IPS-18c (cell line): Measurements from ENCODE around the gene ZMYND10.

Source experiments
- H3K4me3 ChIP-seq: 2 replicates; pipeline ENCODE4 v1.7.0; 2013; ENCODE audit warnings: low read depth, mild to moderate bottlenecking, low read length, moderate library complexity; ENCODE audit not compliant: insufficient read depth
- H3K9me3 ChIP-seq: one replicate; pipeline ENCODE4 v1.6.1; 2013; ENCODE audit warnings: mild to moderate bottlenecking, low read length, moderate library complexity; ENCODE audit not compliant: control insufficient read depth, insufficient read depth

ZMYND10 gene

DNA sequence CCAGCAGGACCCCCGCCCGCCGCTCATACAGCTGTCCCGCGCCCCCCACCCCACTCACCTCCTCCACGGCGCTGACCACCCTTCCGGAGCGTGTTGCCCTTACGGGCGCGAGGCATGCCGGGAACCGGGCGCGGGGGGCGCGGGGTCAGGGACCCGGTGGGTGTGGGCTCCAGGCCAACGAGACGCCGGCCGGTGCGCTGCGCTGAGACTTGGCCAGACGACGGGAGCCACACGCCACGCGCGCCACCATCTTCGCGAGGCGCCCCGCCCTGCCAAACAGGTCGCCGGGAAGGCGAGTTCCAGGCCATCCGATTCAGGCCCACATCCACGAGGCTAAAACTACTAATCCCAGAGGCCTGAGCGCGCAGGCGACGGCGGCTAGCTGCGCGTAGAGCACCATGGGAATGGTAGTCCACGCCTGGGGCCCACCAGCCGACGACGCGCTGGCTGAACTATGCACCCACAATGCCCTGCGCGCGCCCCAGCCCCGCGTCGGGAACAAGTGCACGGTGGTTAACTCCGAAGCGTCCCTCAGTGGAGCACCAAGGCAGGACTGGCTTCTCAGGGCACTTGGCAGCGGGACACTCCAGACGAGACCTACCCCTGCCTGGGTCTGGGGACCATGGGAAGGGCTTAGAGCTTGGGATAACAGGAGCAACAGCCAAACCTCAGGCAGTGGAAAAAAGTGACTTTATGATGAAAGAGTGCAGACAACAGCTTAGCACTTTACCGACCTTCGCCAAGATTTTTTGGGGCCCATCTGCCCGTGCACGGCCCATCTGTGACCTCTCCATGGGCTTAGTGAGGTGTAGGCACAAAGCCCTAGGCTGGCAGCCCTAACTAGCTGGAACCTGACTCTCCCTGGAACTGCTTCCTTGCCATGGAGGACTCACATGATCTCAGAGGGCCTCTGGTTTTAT lies 53.1 kb downstream of the ZMYND10 start, which contains the start of gene IFRD2:
TSS of gene IFRD2 (minus strand) at position 271 of the 920 bp plus-strand sequence. CDS start at position 116, 155 bp downstream.
- Histone ChIP-seq H3K4me3 (peak within 1 kb of the TSS; percentile 85), H3K9me3 (no peaks in the 10 kb centered on the region)
